ENCODE measurements around the gene TMSB4X. TPM values are rescaled to one million over a fixed set of nuclear protein-coding genes. Genes with fewer than 3 reads are reported as not detected.
"Not testable (repeated sequence)": the region's sequence is repeated elsewhere in the genome, so short reads cannot be mapped to it uniquely, and the experiment has no call there.

Gene TMSB4X
- total and polyA plus RNA-seq, 2 of the 4 experiments (the other 2 are of a cell fraction), result 4,648 to 11,116 TPM

DNA sequence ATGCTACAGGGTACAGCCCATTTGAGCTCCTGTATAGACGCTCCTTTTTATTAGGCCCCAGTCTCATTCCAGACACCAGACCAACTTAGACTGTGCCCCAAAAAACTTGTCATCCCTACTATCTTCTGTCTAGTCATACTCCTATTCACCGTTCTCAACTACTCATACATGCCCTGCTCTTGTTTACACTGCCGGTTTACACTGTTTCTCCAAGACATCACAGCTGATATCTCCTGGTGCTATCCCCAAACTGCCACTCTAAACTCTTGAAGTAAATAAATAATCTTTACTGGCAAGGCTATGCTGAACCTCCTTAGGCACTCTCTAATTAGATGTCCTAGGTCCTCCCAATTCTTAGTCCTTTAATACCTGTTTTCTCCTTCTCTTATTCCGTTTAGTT is 30.5 kb upstream of the TMSB4X start:
- H3K4me1 ChIP-seq (ENCODE audit: control insufficient read depth, insufficient read depth, low read length); H4K8ac ChIP-seq (ENCODE audit: low read depth in 2 of 2, low read length in 2 of 2); POLR2A ChIA-PET (ENCODE audit: unreplicated experiment); H4K5ac ChIP-seq (ENCODE audit: low read depth, low read length); H3K79me1 ChIP-seq (ENCODE audit: low read depth in 1 of 2, low read length in 2 of 2); H4K20me1 ChIP-seq (ENCODE audit: insufficient read depth, low read length); H3K4me3 ChIP-seq (ENCODE audit: insufficient read depth, low read depth, low read length); H3K9ac ChIP-seq (ENCODE audit: low read depth, low read length); H2BK5ac ChIP-seq (ENCODE audit: low read depth, low read length, poor library complexity, severe bottlenecking); H3K9me3 ChIP-seq (ENCODE audit: control insufficient read depth, insufficient read depth, low read length); BruUV-seq (replicated peaks); H2BK15ac ChIP-seq (ENCODE audit: low read depth, low read length); H3K9me1 ChIP-seq (ENCODE audit: insufficient read depth, low read length); H2BK20ac ChIP-seq (ENCODE audit: low read depth, low read length); H3K14ac ChIP-seq (replicated peaks; ENCODE audit: low read depth, low read length); dilution Hi-C loops (cut with HindIII; ENCODE audit: low sequenced_read_pairs, unreplicated experiment); H2AK5ac ChIP-seq (ENCODE audit: low read depth, low read length); H3K4me2 ChIP-seq (ENCODE audit: low read depth, low read length); DNase-seq; H3K36me3 ChIP-seq (ENCODE audit: control insufficient read depth, insufficient read depth, low read length); H3K4ac ChIP-seq (ENCODE audit: low read depth, low read length); H3K56ac ChIP-seq (ENCODE audit: extremely low read depth, insufficient read depth, low read length); in situ Hi-C loops (cut with MboI; ENCODE audit: low sequenced_read_pairs); ATAC-seq (ENCODE audit: low read depth); H4K91ac ChIP-seq (ENCODE audit: insufficient read depth, low read depth, low read length); H2BK120ac ChIP-seq (ENCODE audit: low read depth, low read length); H3K23ac ChIP-seq (ENCODE audit: low read depth, low read length); H3K18ac ChIP-seq (ENCODE audit: low read depth, low read length); H2AFZ ChIP-seq (replicated peaks; ENCODE audit: low read length, poor library complexity); H3K27me3 ChIP-seq (ENCODE audit: control insufficient read depth, insufficient read depth, low read length); H2AK9ac ChIP-seq (replicated peaks; ENCODE audit: low read depth, low read length, poor library complexity); CTCF ChIA-PET; H3K27ac ChIP-seq (ENCODE audit: insufficient read depth, low read length): not testable (repeated sequence)
- intact Hi-C loops (cut with micrococcal nuclease), result loop anchor here (10.0 kb wide), 1 partner anchor 700 kb away; no protein-coding TSS in a partner anchor
- no CpG with 5 or more reads among the region's 4 CpGs for WGBS, 2 experiments (ENCODE audit: extremely low coverage in 2 of 2, insufficient read length in 1 of 2)
